GM12892 (cell line): ENCODE measurements around the gene DUSP10.

Source experiments
- DNase-seq: peaks from one replicate; pipeline ENCODE4 v3.0.0; 2011; ENCODE audit not compliant: insufficient read length
- FAIRE-seq: peaks from 2 replicates; lab custom pipeline; 2011; peaks lifted over from hg19 to GRCh38; lab: Jason Lieb, UNC
- POLR2A ChIP-seq: IDR thresholded peaks from 2 replicates; pipeline ENCODE4 v1.6.1; 2011; ENCODE audit warnings: low read depth, low read length, control low read depth
- POLR2AphosphoS5 ChIP-seq: IDR thresholded peaks from 2 replicates; pipeline ENCODE4 v1.6.1; 2011; ENCODE audit warnings: low read depth, low read length, control low read depth
- TAF1 ChIP-seq: IDR thresholded peaks from 2 replicates; pipeline ENCODE4 v1.6.1; 2011; ENCODE audit warnings: low read depth, mild to moderate bottlenecking, control low read depth, low read length, borderline replicate concordance

Gene DUSP10

DNA sequence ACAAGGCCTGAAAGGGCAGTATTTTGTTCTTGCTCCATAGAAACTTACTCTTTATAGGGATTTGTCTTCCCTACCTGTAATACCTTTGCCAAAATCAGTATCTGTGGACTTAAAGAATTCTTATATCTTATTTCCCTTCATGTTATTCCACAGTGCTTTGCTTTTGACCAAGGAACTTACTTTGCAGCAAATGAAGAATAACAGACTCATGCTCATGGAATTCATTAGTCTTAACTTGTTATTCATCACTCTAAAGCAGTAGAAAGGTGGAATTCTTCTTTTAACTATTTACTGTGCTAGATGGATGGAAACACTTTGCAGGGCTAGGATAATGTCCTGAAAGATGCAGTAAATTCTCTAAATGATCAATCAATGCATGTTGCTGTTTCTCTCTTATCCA lies 45.9 kb downstream of the DUSP10 start:
- TF ChIP-seq POLR2A (no peak), TAF1 (no peak), POLR2AphosphoS5 (no peak)
- FAIRE-seq: no peak
- no peak for DNase-seq

DNA sequence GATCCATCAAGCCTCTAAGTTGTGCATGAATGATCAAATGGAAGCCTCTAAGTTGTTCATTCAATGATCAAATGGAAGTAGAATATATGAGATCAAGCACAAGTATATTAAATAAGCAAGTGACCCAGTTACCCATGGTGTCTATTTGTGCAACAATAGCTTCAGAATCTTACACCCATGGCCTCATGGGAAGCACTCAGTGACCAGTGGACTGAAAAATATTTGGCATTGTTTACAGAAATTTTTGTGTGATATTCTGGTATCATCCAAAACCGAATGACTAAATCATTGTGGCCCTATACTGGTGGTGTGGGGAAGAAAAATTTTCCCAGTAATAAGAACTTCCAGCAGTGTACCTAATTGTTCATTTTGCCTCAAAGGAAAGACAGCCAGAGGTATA lies 46.6 kb downstream of the DUSP10 start:
- FAIRE-seq (no peak), DNase-seq (no peak)
- TF ChIP-seq POLR2AphosphoS5 (no peak), POLR2A (no peak), TAF1 (no peak)

DNA sequence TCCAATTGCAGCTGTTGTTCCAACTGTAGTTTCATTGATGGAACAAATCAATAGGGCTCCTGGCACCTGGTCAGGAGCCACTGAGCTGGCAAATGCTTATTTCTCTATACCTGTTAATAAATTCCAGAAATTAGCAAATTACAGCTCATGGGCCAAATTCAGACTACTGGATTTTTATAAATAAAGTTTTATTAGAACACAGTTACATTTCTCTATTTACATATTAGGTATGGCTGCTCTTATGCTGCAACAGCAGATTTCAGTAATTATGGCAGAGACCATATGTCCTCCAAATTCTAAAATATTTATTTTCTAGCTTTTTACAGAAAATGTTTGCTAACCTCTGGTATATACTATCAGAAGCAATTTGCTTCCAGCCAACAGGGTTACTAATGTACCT lies 47.8 kb downstream of the DUSP10 start:
- DNase-seq (no peak), FAIRE-seq (no peak)
- no peak for TF ChIP-seq TAF1
- no peak for TF ChIP-seq POLR2AphosphoS5
- TF ChIP-seq POLR2A: no peak

DNA sequence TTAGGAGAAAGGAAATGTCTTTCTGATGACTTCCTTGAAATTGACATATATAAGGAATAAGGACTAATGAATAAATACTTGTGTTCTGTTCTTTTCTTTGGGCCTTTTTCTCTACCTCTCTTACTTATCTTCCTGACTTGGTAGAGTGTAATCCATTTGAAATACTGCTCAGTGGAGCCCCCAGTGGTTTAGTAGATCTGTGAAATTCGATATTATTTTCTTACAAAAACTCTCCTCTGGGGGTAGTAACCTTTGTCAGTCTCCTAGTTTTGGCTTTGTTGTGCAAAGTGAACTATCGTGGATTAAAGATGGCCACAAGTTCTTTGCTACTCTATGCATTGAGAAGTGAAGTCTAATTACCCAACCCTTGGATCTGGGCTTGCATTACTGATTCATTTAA lies 48.8 kb downstream of the DUSP10 start:
- FAIRE-seq (no peak), DNase-seq (no peak)
- TF ChIP-seq POLR2AphosphoS5 (no peak), TAF1 (no peak), POLR2A (no peak)

DNA sequence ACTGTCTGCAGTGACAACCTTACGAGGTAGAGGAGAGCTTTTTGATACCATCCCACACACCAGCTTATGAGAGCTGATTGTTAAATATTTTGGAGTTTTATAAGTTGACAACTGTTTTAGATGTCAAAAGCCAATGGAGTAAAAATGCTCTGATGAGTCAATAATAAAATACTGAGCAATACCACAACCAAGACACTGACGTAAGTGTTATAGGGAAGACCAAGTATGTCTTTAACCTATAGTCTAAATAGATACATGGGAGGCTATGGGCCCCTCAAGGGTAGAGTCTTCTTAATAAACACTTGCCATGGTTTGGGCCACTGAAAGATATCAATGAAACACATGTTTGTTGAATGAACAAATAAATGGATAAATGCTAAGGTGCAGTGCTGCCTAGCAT lies 49.2 kb downstream of the DUSP10 start:
- DNase-seq (no peak), FAIRE-seq (no peak)
- TF ChIP-seq TAF1: no peak
- TF ChIP-seq POLR2A: no peak
- no peak for TF ChIP-seq POLR2AphosphoS5

DNA sequence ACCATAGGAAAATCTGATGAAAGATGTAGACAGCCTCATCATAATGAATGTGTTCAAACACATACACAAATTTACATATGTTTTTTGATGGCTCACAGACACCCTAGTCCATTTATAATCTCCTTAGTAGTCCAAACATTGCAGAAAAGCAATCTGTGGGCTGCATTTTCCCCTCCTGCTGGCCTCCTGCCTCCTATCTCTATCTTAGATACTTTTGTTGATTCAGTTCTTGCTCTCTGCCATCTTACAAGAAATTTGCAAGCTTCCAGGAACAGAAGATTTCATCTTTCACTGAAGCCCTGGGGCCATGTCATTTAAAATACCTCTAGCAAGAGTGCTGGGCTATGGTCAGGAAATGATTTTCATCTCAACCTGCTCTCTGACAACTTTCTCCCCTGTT lies 50.6 kb downstream of the DUSP10 start:
- TF ChIP-seq POLR2A (no peak), TAF1 (no peak), POLR2AphosphoS5 (no peak)
- FAIRE-seq: no peak
- no peak for DNase-seq

DNA sequence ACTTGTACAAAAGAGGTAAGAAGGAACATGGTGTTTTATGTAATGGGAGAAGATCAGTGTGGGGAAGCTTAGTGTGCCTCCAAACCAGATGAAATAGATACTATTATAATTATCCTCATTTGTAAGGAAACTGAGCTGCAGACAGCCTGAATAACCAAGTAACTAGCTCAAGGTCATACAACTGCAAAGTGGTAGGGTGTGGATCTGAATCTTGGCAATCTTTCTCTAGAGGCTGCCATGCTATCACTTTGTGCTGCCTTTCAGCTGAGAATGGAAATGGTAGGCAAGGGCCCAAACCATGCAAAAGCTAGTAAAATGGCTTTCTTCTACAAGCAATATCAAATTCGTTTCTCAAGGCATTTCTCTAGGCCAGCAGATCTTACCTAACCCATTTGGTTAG lies 51.0 kb downstream of the DUSP10 start:
- TF ChIP-seq TAF1: no peak
- TF ChIP-seq POLR2A: no peak
- no peak for TF ChIP-seq POLR2AphosphoS5
- DNase-seq (no peak), FAIRE-seq (no peak)

DNA sequence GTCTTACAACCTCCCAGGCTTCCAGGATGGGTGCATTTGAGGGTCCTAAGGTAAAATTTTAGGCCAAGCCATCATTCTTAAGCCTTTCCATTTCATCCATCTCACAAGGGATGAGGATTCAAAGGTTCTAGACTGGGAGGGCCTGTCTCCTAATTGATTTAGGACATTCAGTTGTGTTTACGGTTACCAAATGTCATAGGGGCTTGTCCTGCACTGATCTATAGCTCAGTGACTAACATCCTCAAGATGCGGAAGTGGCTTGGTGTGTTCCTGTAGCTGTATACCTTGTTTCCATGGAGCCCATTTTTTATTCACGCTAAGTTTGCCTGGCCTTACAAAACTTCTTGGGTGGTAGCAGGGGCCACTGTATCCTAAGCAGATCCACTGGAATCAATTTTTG lies 52.8 kb downstream of the DUSP10 start:
- FAIRE-seq (no peak), DNase-seq (no peak)
- TF ChIP-seq TAF1 (no peak), POLR2AphosphoS5 (no peak), POLR2A (no peak)

DNA sequence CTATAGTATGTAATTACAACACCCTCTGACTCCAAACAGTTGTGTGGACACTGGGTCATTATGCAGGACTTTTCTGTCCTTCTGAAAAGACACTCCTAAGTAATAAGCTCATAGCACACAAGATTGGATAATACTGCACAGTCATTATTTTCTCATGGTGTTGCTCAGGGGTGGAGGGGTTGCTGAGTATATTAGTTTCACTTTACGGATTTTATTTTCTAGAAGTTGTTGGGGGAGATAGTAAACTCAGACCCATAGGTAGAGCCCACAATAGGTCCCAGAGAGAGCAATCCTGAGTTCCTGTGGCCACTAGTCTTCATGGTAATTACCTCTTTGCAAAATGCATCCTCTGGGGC lies 53.4 kb downstream of the DUSP10 start:
- FAIRE-seq (no peak), DNase-seq (no peak)
- TF ChIP-seq POLR2A (no peak), TAF1 (no peak), POLR2AphosphoS5 (no peak)

DNA sequence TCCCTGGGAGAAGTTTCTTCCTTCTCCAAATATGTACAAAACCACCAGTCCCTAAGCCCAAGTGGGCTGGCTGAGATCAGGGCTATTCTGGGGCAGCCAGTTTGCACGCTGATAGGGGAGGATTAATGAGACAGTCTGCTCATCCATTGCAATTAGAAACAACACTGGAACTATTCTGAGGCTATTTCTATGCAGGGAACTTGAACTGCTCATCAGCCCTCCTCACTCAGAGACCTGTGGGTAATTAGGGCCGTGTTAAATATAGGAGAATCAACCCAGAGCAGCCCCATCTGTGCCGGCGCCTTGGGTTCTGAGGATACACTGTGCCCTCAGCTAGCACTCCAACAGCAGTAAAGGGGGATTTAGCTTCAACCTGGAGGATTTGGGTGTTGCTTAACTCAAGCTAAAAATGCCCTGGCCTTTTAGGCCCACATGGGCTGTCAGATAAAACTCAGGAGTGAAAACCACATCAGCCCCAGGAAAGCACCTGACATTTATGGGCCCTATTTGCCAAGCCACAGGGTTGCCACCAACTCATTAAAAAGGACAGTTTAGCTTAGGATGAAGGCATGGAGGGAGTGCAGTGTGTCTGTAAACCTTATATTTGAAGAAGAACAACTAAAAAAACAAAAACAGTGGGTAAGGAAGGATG lies 53.9 kb downstream of the DUSP10 start:
- TF ChIP-seq TAF1 (no peak), POLR2AphosphoS5 (no peak), POLR2A (no peak)
- no peak for FAIRE-seq
- no peak for DNase-seq

DNA sequence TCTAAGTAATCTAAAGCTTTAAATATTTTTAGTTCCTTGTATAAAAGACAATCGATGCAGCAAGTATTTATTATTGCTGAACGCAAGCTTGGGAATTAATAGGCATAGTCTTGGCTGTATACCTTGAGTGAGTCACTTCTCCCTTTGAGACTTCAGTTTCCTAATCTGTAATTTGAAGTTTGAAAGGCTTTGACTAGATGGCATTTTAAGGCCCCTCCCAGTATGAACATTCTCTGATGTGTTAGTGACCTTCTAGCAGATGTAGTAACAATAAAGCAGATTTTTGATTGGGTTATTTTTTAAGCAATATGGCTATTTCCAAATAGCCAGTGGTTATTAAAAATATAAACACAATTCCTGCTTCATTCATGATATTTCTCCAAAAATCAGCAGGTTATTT lies 58.2 kb downstream of the DUSP10 start:
- FAIRE-seq: no peak
- no peak for DNase-seq
- TF ChIP-seq TAF1: no peak
- TF ChIP-seq POLR2A: no peak
- TF ChIP-seq POLR2AphosphoS5: no peak

DNA sequence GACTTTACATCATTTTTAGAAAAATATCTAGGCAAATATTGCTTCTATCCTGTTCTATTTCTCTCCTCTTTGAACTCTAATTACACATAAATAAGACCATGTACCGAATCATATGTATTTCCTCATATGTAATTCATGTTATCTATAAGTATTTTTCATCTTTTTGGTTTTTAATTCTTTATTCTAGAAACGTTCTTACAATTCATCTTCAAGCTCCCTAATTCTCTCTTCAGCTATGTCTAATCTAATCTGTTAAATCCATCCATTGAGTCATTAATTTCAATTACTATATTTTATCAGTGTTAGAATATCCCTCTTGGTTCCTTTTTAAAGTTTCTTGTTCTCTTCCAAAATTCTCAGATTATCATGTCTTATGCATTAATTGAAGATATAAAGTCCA lies 61.8 kb downstream of the DUSP10 start:
- FAIRE-seq: no peak

More for the DNA sequence above, 61.8 kb downstream of the DUSP10 start:
- no peak for DNase-seq
- TF ChIP-seq POLR2A: no peak
- no peak for TF ChIP-seq TAF1
- no peak for TF ChIP-seq POLR2AphosphoS5
